ENCODE data around the gene TBC1D10A.

- TF ChIP-seq EZH2phosphoT487 (IDR thresholded peaks at IDR 0.05; ENCODE audit: borderline replicate concordance, low read depth) (no peak), MXI1 (IDR thresholded peaks at IDR 0.05; ENCODE audit: low read depth, low read length) (no peak), EP300 (IDR thresholded peaks at IDR 0.05; ENCODE audit: borderline replicate concordance in 1 of 2, low read depth in 1 of 2, low read length in 1 of 2) (no peak), TAF1 (IDR thresholded peaks at IDR 0.05; ENCODE audit: borderline replicate concordance, low read depth, low read length) (no peak), SIN3A (IDR thresholded peaks at IDR 0.05; ENCODE audit: borderline replicate concordance, low read depth, low read length) (no peak), CTCF (IDR thresholded peaks at IDR 0.05) (no peak), FOXJ3 (CRISPR knock-in tag; IDR thresholded peaks at IDR 0.05) (no peak), POLR2AphosphoS5 (IDR thresholded peaks at IDR 0.05; ENCODE audit: low read depth, low read length) (no peak), RAD21 (IDR thresholded peaks at IDR 0.05; ENCODE audit: low read length) (no peak), IRF3 (IDR thresholded peaks at IDR 0.05; ENCODE audit: low read depth, low read length) (no peak), GABPA (IDR thresholded peaks at IDR 0.05; ENCODE audit: low read depth) (no peak)
Observed at GRCh38 chr22:30280505-30280904, 46.2 kb downstream of the TBC1D10A start.
